ENCODE results near the gene EVA1A. TPM values are rescaled to one million over a fixed set of nuclear protein-coding genes. Genes with fewer than 3 reads are reported as not detected.

Gene EVA1A
- total RNA-seq, 1 experiment from 2014 or later = 0.68 TPM

- no peaks in the 10 kb centered on the region for H3K9me3 ChIP-seq (ENCODE audit: control insufficient read depth, low read depth, low read length)
- H4K8ac ChIP-seq (replicated peaks; ENCODE audit: insufficient read length, low read depth, low read length) = no peak overlapping the region
- Mint-ChIP-seq H3K4me1 (no peaks in the 10 kb centered on the region; a peak in 1 of 4 replicates), H3K9me3 (no peaks in the 10 kb centered on the region), H3K4me3 (no peak overlapping the region), H3K36me3 (ENCODE audit: insufficient read depth in 1 of 3, low read depth in 3 of 3) (no peaks in the 10 kb centered on the region), H3K27me3 (ENCODE audit: low read depth) (peaks cover 1% of the 10 kb centered on the region; the same call in 1 of the 2 replicates), H3K27ac (no peak overlapping the region)
- no peak overlapping the region for H3K4ac ChIP-seq (ENCODE audit: low read depth, low read length)
- H3K4me2 ChIP-seq (ENCODE audit: insufficient read depth, insufficient read length, low read length) = no peak overlapping the region
- no peak overlapping the region for H3K56ac ChIP-seq (ENCODE audit: insufficient read length, low read depth, low read length)
- no peak overlapping the region for H3T11ph ChIP-seq (ENCODE audit: low read length)
- H3K79me2 ChIP-seq (ENCODE audit: insufficient read depth, low read length) = no peaks in the 10 kb centered on the region
- no peaks in the 10 kb centered on the region for H3K79me1 ChIP-seq (ENCODE audit: insufficient read depth, low read depth, low read length, poor library complexity, severe bottlenecking)
- H3K9ac ChIP-seq (ENCODE audit: extremely low read depth, insufficient read length, low read length) = no peak overlapping the region
- H2BK120ac ChIP-seq (ENCODE audit: low read depth, low read length, poor library complexity, severe bottlenecking) = no peak overlapping the region
- whole genome bisulfite sequencing (ENCODE audit: extremely low coverage, insufficient read length, low lambda C conversion rate) = no CpG with 5 or more reads among the region's 2 CpGs
- no peaks in the 10 kb centered on the region for H3K27me3 ChIP-seq (ENCODE audit: insufficient read depth, low read length)
- no peak for TF ChIP-seq CTCF (conservative IDR thresholded peaks at IDR 0.05)
- no peaks in the 10 kb centered on the region for H3K23me2 ChIP-seq (ENCODE audit: insufficient read length, low read depth, low read length, poor library complexity, severe bottlenecking)
- H3K18ac ChIP-seq (ENCODE audit: insufficient read length, low read depth, low read length) = no peak overlapping the region
- no peak overlapping the region for H2BK15ac ChIP-seq (ENCODE audit: low read depth, low read length)
- H2BK20ac ChIP-seq (ENCODE audit: low read depth, low read length, poor library complexity, severe bottlenecking) = no peak overlapping the region
- H4K5ac ChIP-seq (ENCODE audit: insufficient read length, low read depth, low read length) = no peak overlapping the region
- H2BK12ac ChIP-seq (ENCODE audit: insufficient read length, low read depth, low read length) = no peak overlapping the region
- no peak overlapping the region for H2AK5ac ChIP-seq (ENCODE audit: insufficient read length, low read length)
- no peak overlapping the region for H3K27ac ChIP-seq (ENCODE audit: insufficient read length, low read depth, low read length)
- no peak overlapping the region for H2AFZ ChIP-seq (ENCODE audit: low read length)
- no peak overlapping the region for H4K91ac ChIP-seq (ENCODE audit: insufficient read length, low read depth, low read length)
- DNase-seq = no peak
- no peak overlapping the region for H3K23ac ChIP-seq (ENCODE audit: insufficient read length, low read depth, low read length)
- no peaks in the 10 kb centered on the region for H4K20me1 ChIP-seq (ENCODE audit: control insufficient read depth, insufficient read depth, insufficient read length)
- no peak overlapping the region for H2BK5ac ChIP-seq (ENCODE audit: insufficient read length, low read length)
- H3K14ac ChIP-seq (ENCODE audit: insufficient read depth, low read length) = no peak overlapping the region
- H3K4me1 ChIP-seq (ENCODE audit: insufficient read depth, low read length) = no peaks in the 10 kb centered on the region
Measured at GRCh38 chr2:75586971-75587370, 26.2 kb upstream of the EVA1A start.

Measured in H9 (cell line).